ENCODE data around the gene LIMK2.

LIMK2 gene

GRCh38 chr22:31274017-31274416, 61.9 kb downstream of the LIMK2 start:
- no peak for DNase-seq

- DNase-seq: no peak
These were observed 62.9 kb downstream of the LIMK2 start for GRCh38 chr22:31275018-31275417.

- DNase-seq: no peak
These were observed 63.5 kb downstream of the LIMK2 start for GRCh38 chr22:31275576-31275975.

GRCh38 chr22:31276426-31277167, 64.5 kb downstream of the LIMK2 start:
- DNase-seq: no peak

GRCh38 chr22:31277741-31278140, 65.6 kb downstream of the LIMK2 start:
- DNase-seq: no peak

- no peak for DNase-seq
These were observed 66.1 kb downstream of the LIMK2 start for GRCh38 chr22:31278151-31278621.

- DNase-seq: peak in 3 of 5 donors; percentile 29 to 53 (median 39)
These were observed 66.7 kb downstream of the LIMK2 start for GRCh38 chr22:31278626-31279326.

GRCh38 chr22:31279327-31279669, 67.2 kb downstream of the LIMK2 start:
- DNase-seq: no peak

- DNase-seq: no peak
These were observed 67.9 kb downstream of the LIMK2 start for GRCh38 chr22:31279821-31280505.

GRCh38 chr22:31281733-31282132, 69.6 kb downstream of the LIMK2 start:
- DNase-seq: no peak

GRCh38 chr22:31282748-31283468, 70.8 kb downstream of the LIMK2 start:
- DNase-seq: no peak

GRCh38 chr22:31284281-31285155, 72.4 kb downstream of the LIMK2 start:
- no peak for DNase-seq

GRCh38 chr22:31286360-31287255, 74.5 kb downstream of the LIMK2 start:
- peak in 4 of 5 donors; percentile 42 to 86 (median 61) for DNase-seq

- DNase-seq: no peak
These were observed 75.9 kb downstream of the LIMK2 start for GRCh38 chr22:31287818-31288495.

GRCh38 chr22:31288496-31289240, 76.6 kb downstream of the LIMK2 start:
- DNase-seq: no peak

GRCh38 chr22:31289344-31289743, 77.2 kb downstream of the LIMK2 start:
- DNase-seq: no peak

GRCh38 chr22:31290494-31291471, 78.7 kb downstream of the LIMK2 start:
- DNase-seq: peak; percentile 92 to 97 (median 93)
